D721Med (cell line): Measurements from ENCODE around the gene DIP2C.

Source experiments
- DNase-seq: peaks from one replicate; pipeline ENCODE4 v3.0.0; 2011; ENCODE audit warnings: low spot score; ENCODE audit not compliant: insufficient read length
- FAIRE-seq: peaks from 2 replicates; lab custom pipeline; 2011; peaks lifted over from hg19 to GRCh38; lab: Jason Lieb, UNC
- CTCF ChIP-seq: IDR thresholded peaks from 2 replicates; pipeline ENCODE4 v1.5.1; 2012; ENCODE audit warnings: mild to moderate bottlenecking, control low read depth; ENCODE audit not compliant: insufficient read depth; ENCODE audit errors: missing control alignments

Gene DIP2C

GRCh38 chr10:359093-359492 lies 330.4 kb downstream of the DIP2C start:
- FAIRE-seq (no peak), DNase-seq (no peak)
- no peak for TF ChIP-seq CTCF

GRCh38 chr10:357201-357950 lies 332.1 kb downstream of the DIP2C start:
- TF ChIP-seq CTCF: no peak
- FAIRE-seq: no peak
- no peak for DNase-seq

DNA sequence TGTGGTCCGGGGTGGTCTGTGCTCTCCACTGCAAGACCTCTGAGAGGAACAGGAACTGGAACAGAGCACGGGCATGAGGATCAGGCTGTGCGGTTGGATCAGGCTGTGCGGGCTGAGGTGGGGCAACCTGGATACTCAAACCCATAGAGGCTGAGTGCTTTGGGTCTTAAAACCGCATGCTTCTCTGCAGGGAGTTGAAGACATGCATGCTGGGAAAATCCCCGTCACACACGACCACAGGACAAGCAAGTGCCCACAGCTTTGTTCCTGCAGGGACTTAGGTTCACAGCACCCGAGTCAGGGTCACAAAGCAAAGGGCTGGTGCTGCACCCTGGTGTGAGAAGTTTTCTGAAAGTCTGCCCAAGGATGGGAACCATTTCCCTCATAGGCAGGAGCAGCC lies 333.0 kb downstream of the DIP2C start:
- TF ChIP-seq CTCF: no peak
- FAIRE-seq: no peak

DNA sequence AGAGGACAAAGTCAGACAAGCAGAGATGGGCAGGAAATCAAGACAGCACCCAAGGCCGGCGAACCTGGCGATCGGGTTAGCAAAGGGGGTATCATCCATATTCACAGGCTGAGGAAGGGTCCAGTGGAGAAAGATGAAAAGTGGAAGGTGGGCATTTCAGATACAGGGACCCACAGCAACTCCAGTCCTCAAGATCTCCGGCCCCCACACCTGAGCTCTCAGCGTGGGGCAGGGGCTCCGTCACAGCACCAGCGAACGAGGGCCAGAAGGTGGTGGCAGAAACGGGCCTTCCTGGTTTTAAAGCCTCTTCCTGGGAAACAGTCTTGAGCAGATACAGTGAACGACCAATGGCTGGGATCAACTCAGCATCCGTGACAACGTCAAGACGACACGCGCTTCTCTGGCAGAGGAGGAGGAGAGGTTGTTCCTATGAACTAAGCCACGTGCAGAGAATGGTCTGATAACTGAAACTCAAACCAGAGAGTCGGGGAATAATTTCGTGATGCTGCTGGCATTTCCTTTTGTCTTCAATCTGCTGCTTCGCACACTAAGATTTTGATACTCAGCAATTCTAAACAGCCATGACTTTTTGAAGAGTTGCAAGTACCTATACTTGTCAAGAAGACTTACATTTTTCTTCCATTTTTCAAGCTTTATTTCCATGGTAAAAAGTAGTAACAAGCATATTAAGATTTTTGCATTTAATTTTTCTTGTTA lies 334.4 kb downstream of the DIP2C start:
- no peak for TF ChIP-seq CTCF
- DNase-seq (no peak), FAIRE-seq (no peak)

More for the DNA sequence above, 333.0 kb downstream of the DIP2C start:
- DNase-seq: no peak

DNA sequence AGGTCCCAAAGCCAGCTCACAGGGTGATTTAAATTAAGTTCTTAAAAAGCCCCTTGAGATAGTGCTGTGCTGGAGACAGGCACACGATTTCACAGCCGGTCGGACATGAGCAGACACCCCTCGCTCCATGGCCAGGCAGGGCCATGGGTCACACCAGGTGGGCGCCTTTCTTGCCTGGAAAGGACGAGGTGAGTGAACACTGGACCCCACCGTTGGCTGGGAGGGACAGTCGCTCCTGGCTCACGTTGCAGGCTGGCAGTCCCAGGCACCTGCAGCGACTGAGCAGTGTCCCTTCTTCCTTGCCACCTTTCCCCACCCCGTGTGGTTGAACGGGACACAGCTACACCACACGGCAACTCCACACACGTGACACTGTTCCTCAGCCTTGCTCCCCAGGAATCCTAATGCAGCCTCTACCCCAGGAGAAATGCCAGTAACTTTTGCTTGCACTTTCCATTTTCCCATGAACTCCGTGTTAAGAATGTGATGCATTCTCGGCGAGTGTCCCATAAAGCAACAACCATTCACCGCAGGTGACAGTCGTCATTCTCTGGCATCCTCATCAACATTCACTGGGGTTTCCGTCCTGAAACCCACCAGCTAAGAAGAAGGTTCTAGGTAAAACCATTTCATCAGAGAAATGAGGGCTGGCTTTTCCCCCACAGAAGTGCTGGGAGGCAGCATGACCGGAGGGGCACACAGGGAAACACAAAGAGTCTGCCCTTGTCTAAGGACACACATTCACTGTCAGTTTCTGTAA lies 336.8 kb downstream of the DIP2C start:
- FAIRE-seq (no peak), DNase-seq (no peak)
- no peak for TF ChIP-seq CTCF

- FAIRE-seq (no peak), DNase-seq (no peak)
- no peak for TF ChIP-seq CTCF
Measured at GRCh38 chr10:351770-352334, 337.6 kb downstream of the DIP2C start.
